HPDE6-E6E7 (cell line): ENCODE data around the gene MAP4K4.
"Not testable (repeated sequence)": the region's sequence is repeated elsewhere in the genome, so short reads cannot be mapped to it uniquely, and the experiment has no call there.

Experiments
- DNase-seq: peaks from one replicate; pipeline ENCODE4 v3.0.0; 2011; ENCODE audit warnings: missing footprints; ENCODE audit errors: extremely low spot score

The MAP4K4 gene

DNA sequence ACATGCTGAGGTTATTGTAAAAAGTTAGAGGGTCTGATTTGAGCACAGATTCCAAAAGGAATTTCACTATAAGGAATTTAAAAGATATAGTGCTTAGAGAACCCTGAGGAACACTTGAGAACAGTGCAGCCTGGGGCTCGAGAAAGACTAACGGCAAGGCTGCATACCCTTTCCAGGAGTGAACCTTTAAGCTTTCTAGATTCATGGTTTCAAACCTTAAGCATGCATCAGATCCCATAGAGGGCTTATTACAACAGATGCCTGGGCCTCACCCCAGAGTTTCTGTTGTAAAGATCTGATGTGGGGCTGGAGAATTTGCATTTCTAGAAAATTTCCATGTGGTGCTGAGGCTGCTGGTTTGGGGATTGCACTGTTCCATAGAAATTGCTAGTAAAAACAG, 203.7 kb downstream of the MAP4K4 start:
- DNase-seq, result no peak

DNA sequence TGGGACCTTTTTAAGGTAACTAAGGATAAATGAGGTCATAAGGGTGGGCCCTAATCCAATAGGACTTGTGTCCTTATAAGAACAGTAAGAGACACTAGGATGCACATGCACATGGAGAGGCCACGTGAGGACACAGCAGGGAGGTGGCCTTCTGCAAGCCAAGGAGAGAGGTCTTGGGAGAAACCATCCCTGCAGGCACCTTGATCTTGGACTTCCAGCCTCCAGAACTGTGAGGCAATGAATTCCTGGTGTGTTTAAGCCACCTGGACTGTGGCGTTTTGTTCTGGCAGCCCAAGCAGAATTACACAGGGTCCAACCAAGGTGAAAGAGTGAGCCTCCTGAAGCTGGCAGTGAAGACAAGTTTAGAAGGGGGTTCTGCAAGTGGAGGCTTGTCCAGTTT, 204.7 kb downstream of the MAP4K4 start:
- DNase-seq, result no peak

DNA sequence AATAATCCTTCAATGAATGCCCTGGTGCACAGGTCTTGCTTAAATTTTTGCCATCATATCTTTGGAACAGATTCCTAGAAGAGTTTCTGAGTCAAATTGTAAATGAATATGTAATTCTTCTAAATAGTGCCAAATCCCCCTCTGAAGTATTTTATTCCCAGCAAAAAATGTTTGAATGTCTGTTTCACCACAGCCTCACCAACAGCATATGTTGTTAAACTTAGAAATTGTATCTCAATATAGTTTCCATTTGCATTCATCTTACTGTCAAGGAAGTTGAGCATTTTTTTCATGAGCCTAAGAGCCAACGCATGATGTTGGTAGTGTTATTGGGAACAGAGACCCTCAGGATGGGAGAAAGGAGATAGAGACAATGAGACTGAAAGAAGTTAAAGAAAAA, 207.4 kb downstream of the MAP4K4 start:
- no peak for DNase-seq

- no peak for DNase-seq
These were observed 208.3 kb downstream of the MAP4K4 start for GRCh38 chr2:101905746-101906336.

- no peak for DNase-seq
These were observed 212.3 kb downstream of the MAP4K4 start for GRCh38 chr2:101909760-101910159.

DNA sequence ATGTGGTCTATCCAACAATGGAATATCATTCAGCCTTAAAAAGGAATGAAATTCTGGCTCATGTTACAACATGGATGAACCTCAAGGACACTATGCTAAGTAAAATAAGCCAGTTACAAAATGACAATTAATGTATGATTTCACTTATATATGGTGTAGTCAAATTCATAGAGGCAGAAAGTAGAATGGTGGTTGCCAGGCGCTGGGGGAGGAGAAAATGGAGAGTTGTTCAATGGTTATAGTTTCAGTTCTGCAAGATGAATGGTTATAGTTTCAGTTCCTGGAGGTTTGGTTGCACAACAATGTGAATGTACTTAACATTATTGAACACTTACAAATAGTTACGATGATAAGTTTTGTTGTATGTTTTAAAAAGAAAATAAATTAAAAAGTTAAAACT, 215.0 kb downstream of the MAP4K4 start:
- no peak for DNase-seq

- DNase-seq, result no peak
These were observed 223.9 kb downstream of the MAP4K4 start for GRCh38 chr2:101921319-101921952.

DNA sequence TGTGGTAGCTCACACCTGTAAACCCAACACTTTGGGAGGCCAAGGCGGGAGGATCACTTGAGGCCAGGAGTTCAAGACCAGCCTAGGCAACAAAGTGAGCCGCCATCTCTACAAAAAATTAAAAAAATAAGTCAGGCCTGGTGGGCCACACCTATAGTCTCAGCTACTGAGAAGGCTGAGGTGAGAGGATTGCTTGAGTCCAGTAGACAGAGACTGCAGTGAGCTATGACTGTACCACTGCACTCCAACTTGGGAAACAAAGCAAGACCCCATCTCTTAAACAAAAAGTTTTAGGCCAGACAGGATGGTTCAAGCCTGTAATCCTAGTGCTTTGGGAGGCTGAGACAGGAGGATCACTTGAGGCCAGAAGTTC, 224.4 kb downstream of the MAP4K4 start:
- DNase-seq, result no peak

GRCh38 chr2:101924311-101924710, 226.8 kb downstream of the MAP4K4 start:
- DNase-seq, result not testable (repeated sequence)

GRCh38 chr2:101930019-101930418, 232.5 kb downstream of the MAP4K4 start:
- DNase-seq, result no peak

DNA sequence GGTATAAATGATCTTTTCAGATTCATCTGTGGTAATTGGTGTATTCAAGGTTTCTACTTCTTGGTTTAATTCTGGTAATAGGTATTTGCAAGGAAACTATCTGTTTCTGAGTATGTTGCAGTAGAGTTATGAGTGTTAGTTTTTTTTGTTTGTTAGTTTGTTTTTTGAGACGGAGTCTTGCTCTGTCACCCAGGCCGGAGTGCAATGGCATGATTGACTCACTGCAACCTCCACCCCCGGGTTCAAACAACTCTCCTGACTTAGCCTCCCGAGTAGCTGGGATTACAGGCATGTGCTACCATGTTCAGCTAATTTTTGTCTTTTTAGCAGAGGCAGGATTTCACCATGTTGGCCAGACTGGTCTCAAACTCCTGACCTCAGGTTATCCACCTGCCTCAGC, 233.3 kb downstream of the MAP4K4 start:
- no peak for DNase-seq

DNA sequence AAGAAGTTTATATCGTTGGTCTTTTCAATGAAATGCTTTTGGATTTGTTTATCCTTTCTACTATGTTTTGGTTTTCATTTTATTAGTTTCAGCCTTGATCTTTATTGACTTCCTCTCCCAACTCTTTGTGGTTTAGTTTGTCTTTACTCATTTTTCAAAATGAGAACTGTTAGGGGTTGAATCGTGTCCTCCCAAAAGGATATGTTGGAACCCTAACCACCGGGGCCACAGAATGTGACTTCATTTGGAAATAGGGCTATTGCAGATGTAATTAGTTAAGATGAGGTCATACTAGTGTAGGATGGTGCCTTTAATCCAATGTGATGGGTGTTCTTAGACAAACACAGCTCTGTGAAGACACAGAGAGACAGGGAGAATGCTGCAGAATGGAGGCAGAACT, 233.9 kb downstream of the MAP4K4 start:
- DNase-seq, result no peak

GRCh38 chr2:101935764-101936163, 238.3 kb downstream of the MAP4K4 start:
- not testable (repeated sequence) for DNase-seq

GRCh38 chr2:101942851-101943250, 245.3 kb downstream of the MAP4K4 start:
- DNase-seq, result no peak
